Measurements from ENCODE around the gene ACSF3.

GRCh38 chr16:89133457-89134127 lies 39.9 kb downstream of the ACSF3 start:
- TF ChIP-seq CTCF (IDR thresholded peaks at IDR 0.05; ENCODE audit: low read depth, low read length, missing input control) (no peak), REST (IDR thresholded peaks at IDR 0.05) (no peak), MAX (IDR thresholded peaks at IDR 0.05) (no peak), FOXA1 (IDR thresholded peaks at IDR 0.05) (no peak), RAD21 (IDR thresholded peaks at IDR 0.05) (no peak), SP1 (IDR thresholded peaks at IDR 0.05) (no peak)
